ENCODE results near the gene KCTD12. TPM values are rescaled to one million over a fixed set of nuclear protein-coding genes. Genes with fewer than 3 reads are reported as not detected.

The KCTD12 gene
- total RNA-seq (2014; rRNA removed; shearing (Covaris generic)) (not detected in 2 replicates), total RNA-seq (2022) (0.08 and 0.13 TPM in 2 replicates), Bru-seq, nascent RNA (percentile 20 among the genes with signal in this experiment), BruChase-seq, experiment 1, labeled RNA remaining after a 6-hour chase (percentile 18 among the genes with signal in this experiment), BruChase-seq, experiment 2, labeled RNA remaining after a 2-hour chase (percentile 34 among the genes with signal in this experiment)
- long read RNA-seq, result 0 reads

DNA sequence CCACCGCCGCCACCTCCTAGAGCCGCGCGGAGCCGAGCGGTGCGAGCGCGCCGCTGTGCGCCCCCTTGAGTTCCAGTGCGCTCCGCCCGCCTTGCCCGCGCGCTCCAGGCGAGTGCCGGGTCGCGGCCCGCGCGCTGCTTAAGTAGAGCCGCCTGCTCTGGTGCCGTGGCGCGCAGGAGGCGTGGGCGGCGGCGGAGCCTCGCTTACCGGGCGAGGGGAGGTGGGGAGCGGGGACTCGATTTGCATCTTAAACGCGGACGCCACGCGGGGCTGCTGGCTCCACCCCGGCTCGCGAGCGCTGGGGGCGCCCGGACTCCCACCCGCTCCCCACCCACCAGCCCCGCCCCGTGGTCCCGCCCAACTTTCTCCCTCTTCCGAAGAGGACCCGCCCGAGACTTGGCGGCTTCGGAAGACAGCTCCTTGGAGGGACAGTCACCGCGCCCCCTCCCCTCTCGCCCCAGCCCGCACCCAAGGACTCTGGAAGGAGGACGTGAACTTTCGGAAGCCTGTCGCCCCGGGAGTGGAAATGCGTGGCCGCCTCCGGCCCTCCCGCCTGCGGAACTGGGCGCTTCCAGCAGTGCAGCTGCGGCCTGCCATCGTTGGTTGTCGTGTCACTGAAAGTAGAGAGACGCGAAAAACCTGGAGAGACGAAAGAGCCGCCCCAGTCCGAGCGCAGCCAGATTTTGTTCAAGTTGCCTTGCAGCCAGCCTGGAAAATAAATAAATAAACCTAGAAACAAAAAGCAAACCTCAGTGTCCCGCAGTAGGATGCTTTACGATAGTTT is at the start of gene KCTD12:
Gene KCTD12, minus strand, starts transcription at position 114 of the 784 bp plus-strand sequence. CDS start 257 bp downstream, outside the sequence.
- TF ChIP-seq EZH2phosphoT487 (IDR thresholded peaks at IDR 0.05; ENCODE audit: borderline replicate concordance, low read depth, low read length), result no peak
- TF ChIP-seq, protein P1, sequence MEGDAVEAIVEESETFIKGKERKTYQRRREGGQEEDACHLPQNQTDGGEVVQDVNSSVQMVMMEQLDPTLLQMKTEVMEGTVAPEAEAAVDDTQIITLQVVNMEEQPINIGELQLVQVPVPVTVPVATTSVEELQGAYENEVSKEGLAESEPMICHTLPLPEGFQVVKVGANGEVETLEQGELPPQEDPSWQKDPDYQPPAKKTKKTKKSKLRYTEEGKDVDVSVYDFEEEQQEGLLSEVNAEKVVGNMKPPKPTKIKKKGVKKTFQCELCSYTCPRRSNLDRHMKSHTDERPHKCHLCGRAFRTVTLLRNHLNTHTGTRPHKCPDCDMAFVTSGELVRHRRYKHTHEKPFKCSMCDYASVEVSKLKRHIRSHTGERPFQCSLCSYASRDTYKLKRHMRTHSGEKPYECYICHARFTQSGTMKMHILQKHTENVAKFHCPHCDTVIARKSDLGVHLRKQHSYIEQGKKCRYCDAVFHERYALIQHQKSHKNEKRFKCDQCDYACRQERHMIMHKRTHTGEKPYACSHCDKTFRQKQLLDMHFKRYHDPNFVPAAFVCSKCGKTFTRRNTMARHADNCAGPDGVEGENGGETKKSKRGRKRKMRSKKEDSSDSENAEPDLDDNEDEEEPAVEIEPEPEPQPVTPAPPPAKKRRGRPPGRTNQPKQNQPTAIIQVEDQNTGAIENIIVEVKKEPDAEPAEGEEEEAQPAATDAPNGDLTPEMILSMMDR (conservative IDR thresholded peaks at IDR 0.05; ENCODE audit: low read length), result peak; percentile 24; the same call in 1 of the 2 replicates
- POLR2A ChIA-PET, result no interaction called here
- CTCF ChIA-PET (ENCODE audit: unreplicated experiment), result interaction anchor here (0.6 kb wide), 1 partner anchor 17 kb away, joined by 4 read pairs; no protein-coding TSS in a partner anchor
- Histone ChIP-seq H4K20me1 (ENCODE audit: insufficient read depth, low read length) (no peaks in the 10 kb centered on the region), H3K9me3 (ENCODE audit: low read length) (no peaks in the 10 kb centered on the region), H3K4me1 (ENCODE audit: insufficient read depth, low read length, poor library complexity, severe bottlenecking) (no peaks in the 10 kb centered on the region), H3K4me3 (ENCODE audit: low read depth, low read length, poor library complexity, severe bottlenecking) (peak within 1 kb of the TSS; percentile 62), H3K36me3 (ENCODE audit: insufficient read depth, low read length) (no peaks in the 10 kb centered on the region), H3K4me2 (ENCODE audit: low read length) (peak within 1 kb of the TSS; percentile 80), H3K79me2 (ENCODE audit: insufficient read depth, low read depth, low read length) (no peaks in the 10 kb centered on the region), H3K27ac (ENCODE audit: low read depth, low read length, poor library complexity, severe bottlenecking) (no peak within 1 kb of the TSS), H2AFZ (ENCODE audit: low read length) (peak within 1 kb of the TSS; percentile 34; the same call in 1 of the 2 replicates), H3K9me2 (ENCODE audit: insufficient read depth, low read length) (no peaks in the 10 kb centered on the region)
- DNase-seq (ENCODE audit: low spot score), result peak; percentile 64
- no TSS peak for BruUV-seq (replicated peaks)
- intact Hi-C loops (cut with micrococcal nuclease; ENCODE audit: unreplicated experiment), result loop anchor here (5.0 kb wide), 1 partner anchor 811 kb away; the partner anchor contains the start of gene SLAIN1

DNA sequence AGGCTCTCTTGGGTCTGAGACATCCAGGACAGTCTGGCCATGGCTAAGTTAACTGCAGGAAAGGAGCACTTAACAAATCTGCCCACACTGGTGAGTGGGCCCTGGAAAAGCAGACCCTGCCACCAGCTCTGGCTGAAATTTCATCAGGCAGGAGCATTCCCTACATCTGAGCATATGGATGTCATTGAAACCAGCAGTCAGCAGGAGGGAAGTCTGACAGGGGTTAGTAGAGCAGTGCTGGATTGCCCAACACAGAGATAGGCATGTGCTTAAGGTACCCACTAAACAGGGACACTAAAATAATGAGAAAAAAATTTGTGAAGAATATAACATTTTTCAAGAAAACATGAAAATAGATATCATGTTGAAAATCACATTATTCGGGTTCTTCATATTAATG is 48.5 kb upstream of the KCTD12 start:
- H3K27ac ChIP-seq (ENCODE audit: low read depth, low read length, poor library complexity, severe bottlenecking), result no peak overlapping the region
- TF ChIP-seq, protein P1 (conservative IDR thresholded peaks at IDR 0.05; ENCODE audit: low read length), result no peak
- no peak for TF ChIP-seq EZH2phosphoT487 (IDR thresholded peaks at IDR 0.05; ENCODE audit: borderline replicate concordance, low read depth, low read length)
- H2AFZ ChIP-seq (ENCODE audit: low read length), result no peak overlapping the region
- no peaks in the 10 kb centered on the region for H3K36me3 ChIP-seq (ENCODE audit: insufficient read depth, low read length)
- H4K20me1 ChIP-seq (ENCODE audit: insufficient read depth, low read length), result no peaks in the 10 kb centered on the region
- no peak for DNase-seq (ENCODE audit: low spot score)
- H3K9me2 ChIP-seq (ENCODE audit: insufficient read depth, low read length), result no peaks in the 10 kb centered on the region
- no peak overlapping the region for H3K4me2 ChIP-seq (ENCODE audit: low read length)
- no peak overlapping the region for H3K4me3 ChIP-seq (ENCODE audit: low read depth, low read length, poor library complexity, severe bottlenecking)
- ChIA-PET POLR2A (no interaction called here), CTCF (ENCODE audit: unreplicated experiment) (no interaction called here)
- H3K4me1 ChIP-seq (ENCODE audit: insufficient read depth, low read length, poor library complexity, severe bottlenecking), result no peaks in the 10 kb centered on the region
- H3K9me3 ChIP-seq (ENCODE audit: low read length), result no peaks in the 10 kb centered on the region
- intact Hi-C loops (cut with micrococcal nuclease; ENCODE audit: unreplicated experiment), result no loop called here
- BruUV-seq (replicated peaks), result no TSS peak
- H3K79me2 ChIP-seq (ENCODE audit: insufficient read depth, low read depth, low read length), result no peaks in the 10 kb centered on the region
